CD4-positive, alpha-beta T cell treated with Interleukin-6 for 4 hours (primary cell): Measurements from ENCODE around the gene AP1B1.
"Not testable (repeated sequence)": the region's sequence is repeated elsewhere in the genome, so short reads cannot be mapped to it uniquely, and the experiment has no call there.

Experiments
- DNase-seq: peaks from one replicate; pipeline ENCODE4 v3.0.0-alpha.2; 2020; ENCODE audit warnings: mixed read lengths

The AP1B1 gene

DNA sequence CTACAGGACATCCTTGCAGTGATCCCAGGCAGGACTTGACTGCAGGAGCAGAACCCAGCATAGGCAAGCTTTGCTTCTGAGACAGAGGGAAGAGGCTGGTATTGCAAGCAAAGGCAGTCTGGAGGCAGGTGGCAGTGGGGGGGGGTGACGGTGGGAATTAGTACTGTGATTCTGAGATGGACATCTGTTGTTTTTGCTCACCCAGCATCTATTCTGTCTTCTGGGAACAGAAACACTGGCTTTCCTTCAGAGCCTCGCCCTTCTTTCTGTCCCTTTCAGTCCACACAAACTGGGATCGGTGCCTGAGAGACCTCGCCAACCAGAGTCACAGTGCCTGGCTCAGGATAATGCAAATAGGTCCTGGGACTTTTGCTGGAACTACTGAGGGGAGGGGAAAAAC is 41.7 kb downstream of the AP1B1 start:
- no peak for DNase-seq

DNA sequence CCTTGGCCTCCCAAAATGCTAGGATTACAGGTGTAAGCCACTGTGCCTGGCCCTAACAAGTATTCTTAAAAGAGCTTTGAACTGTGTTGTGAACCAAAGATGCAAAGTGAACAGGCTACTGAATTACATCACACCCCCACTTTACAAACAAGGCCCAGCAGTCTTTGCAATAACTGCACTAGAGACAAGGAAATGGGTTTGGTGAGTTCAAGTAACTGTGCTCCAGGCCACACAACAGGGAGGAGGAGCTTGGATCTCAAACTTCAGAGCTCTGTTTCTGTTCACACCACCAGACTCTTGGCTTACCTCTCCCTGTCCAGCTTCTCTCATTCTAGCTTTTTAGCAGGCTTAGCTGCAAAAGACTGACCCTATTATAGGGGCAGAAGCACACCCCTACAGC is 42.4 kb downstream of the AP1B1 start:
- DNase-seq = no peak

- not testable (repeated sequence) for DNase-seq
Observed at GRCh38 chr22:29344889-29345288, 43.5 kb downstream of the AP1B1 start.

DNA sequence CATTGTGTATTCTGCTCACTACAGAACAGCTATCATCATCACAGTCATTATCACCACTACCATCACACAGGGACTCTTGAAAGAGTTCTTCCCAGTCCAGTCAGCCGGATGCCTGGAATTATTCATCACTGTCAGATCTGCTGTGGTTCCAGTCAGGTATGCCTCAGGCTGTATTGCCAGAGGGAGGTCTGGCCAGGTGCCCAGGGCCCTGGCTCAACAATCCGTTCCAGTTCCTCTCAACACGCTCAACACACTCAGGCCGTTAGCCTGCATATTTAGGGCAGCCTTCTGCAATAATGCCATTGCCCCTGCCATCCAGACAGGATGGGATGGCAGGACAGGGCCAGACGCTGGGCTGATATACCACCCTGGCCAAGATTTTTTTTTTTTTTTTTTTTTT is 44.2 kb downstream of the AP1B1 start:
- no peak for DNase-seq

DNA sequence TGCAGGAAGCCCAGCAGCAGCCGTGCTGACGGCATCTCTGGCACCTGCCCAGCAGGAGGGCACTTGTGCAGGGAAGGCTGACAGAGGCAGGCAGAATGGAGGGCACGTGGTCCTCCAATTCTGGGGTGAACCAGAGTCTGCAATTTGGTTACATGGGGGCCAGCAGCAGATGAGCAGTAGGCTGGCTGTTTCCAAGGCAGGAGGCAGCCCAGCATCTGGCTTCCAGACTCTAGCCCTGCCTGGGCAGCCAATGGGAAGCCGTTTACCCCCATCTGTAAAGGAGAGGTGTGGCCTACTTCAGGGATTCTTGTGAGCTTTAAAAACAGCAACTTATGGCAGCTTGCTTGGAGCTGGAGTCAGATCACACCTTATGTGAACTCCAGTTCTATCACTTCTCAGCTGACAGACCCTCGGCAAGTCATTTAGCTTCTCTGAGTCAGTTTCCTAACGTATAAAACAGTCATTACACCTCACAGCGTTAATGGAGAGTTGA is 45.0 kb downstream of the AP1B1 start:
- DNase-seq = no peak

DNA sequence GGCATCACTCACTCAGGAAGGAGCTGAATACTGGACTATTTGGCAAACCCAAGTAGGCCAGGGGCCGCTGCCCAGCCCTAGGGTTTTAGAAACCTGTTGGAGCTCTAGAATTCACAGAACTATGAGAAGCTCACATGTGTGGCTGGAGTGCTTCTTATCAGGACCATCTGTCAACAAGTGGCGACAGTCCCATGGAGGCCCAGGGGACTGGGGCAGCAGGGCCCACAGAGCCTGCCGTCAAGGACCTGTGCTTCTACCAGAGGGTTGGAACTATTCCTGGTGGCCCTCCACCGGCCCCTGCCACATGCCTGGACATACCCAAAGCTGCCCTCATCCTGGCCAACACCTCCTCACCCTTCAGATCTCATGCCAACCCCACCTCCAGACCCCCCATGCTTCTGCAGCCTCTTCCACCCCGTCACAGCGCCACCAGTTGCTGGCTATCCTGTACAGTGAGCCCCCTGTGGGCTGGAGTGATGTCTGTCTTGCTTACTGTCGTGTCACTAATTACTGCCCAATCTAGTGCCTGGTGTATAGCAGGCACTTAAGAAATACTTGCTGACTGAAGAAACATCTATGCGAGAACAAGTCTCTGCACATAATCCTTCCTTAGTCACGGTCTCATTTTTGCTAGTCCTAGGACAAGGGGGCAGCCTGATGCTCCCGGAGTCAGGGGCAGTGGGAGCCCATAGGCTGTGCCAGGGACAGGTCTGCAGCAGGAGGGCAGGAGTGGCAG is 45.6 kb downstream of the AP1B1 start:
- DNase-seq = no peak

DNA sequence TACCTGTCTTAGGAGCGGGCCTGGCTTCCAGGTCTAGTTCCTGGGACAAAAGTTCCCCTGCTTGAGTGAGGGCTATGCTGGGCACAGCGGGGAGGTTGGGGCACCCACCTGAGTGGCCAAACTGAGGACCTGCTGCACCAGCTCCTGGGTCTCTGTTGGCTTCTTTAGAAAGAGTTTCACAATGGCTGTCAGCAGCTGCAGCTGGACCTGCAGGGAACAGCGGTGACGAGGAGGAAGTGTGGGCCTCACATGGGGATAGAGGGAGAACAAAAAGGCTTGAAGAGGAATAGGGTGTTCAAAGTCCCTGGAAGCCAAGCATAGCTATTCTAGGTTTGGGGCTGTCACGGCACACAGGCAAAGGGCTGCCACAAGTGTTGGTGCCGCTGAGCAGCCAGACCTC is 46.2 kb downstream of the AP1B1 start:
- DNase-seq = no peak

DNA sequence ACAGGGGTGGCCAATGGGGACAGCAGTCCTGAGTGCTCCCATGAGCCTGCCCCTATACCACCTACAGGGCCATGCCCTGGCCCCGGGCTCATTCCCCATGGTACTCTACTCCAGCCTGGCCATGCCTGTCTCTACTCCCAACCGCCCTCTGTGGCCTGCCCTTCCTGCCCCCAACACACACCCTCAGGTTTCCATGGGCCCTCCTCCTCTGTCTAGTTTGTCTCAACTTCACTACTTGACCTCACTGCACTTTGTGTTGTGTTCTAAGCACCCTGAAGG is 46.6 kb downstream of the AP1B1 start:
- no peak for DNase-seq

DNA sequence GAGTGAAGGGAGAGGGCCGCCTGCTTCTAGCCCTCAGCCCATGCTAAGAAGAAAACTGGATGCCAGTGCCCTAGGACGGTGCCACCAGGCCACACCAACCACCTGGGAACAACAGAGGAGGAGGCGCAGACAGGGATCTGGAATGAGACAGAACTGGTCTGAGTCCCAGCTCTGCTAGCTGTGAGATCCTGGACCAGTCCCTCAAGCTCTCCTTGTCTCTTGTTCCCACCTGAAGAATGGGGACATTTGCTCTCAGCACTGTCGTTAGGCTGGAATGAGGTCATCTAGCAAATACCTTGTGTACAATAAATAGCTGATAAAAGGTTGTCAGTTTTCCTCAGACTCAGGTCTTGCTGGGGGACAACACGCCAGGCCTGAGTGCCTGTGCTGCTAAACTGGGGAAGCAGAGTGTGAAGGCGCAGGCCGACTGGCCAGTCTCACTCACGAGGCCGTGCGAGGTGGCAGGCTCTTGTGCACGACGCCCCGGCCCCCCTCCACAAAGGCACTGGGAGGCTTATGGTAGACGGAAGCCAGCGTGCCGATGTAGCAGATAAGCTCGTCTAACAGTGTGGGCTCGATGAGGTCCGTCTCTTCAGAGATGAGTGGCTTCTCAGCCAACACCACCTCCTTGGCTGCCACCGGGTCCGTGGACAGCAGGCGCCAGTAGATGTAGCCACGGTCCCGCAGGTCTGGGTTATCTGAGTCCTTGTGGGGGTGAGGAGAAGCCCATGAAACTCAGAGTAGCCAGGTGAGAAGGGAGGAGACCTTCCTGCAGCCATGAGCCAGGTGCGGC is 47.1 kb downstream of the AP1B1 start:
- DNase-seq = no peak

DNA sequence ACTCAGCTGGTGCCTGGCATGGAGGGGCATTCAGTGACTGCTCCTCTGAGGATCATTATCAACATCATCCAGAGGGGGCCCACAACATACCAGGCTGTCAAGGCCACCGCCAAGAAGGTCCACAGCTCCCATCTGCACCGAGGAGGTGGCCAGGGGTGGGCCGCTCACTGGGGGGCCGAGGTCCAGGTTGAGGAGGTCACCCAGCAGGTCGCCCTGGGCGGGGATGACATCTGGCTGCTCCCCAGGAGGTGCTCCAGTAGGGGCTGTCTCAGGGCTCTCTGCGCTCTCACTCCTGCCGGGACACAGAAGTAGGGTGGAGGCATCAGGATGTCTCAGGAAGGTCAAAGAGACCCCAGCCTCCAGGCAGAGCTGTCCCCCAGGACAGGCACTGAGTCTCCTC is 47.8 kb downstream of the AP1B1 start:
- no peak for DNase-seq

GRCh38 chr22:29339381-29340235 is 48.8 kb downstream of the AP1B1 start:
- no peak for DNase-seq

- DNase-seq = no peak
Observed at GRCh38 chr22:29338398-29338797, 50.0 kb downstream of the AP1B1 start.

GRCh38 chr22:29337631-29338284 is 50.6 kb downstream of the AP1B1 start:
- no peak for DNase-seq

- no peak for DNase-seq
Observed at GRCh38 chr22:29336751-29337490, 51.4 kb downstream of the AP1B1 start.

- DNase-seq = no peak
Observed at GRCh38 chr22:29335656-29336055, 52.7 kb downstream of the AP1B1 start.

GRCh38 chr22:29334696-29335344 is 53.5 kb downstream of the AP1B1 start:
- DNase-seq = no peak

DNA sequence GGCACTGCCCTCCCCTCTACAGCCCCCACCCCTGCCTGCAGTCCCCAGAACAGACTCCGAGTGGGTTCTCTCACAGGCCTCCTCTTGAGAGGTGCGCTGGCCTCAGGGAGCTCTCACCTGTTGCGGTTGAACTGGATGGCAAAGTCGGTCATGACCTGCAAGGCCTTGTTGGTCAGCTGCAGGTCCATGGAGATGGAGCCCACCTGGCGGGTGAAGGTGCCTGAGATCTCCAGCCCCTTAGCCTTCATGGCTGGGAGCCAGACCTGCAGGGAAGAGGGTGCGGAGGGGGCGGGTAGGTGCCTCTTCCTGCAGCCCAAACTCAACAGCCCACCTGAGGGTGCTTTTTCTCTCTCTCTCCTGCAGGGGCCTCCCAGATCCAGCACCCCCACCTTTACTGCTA is 54.2 kb downstream of the AP1B1 start:
- DNase-seq = no peak

DNA sequence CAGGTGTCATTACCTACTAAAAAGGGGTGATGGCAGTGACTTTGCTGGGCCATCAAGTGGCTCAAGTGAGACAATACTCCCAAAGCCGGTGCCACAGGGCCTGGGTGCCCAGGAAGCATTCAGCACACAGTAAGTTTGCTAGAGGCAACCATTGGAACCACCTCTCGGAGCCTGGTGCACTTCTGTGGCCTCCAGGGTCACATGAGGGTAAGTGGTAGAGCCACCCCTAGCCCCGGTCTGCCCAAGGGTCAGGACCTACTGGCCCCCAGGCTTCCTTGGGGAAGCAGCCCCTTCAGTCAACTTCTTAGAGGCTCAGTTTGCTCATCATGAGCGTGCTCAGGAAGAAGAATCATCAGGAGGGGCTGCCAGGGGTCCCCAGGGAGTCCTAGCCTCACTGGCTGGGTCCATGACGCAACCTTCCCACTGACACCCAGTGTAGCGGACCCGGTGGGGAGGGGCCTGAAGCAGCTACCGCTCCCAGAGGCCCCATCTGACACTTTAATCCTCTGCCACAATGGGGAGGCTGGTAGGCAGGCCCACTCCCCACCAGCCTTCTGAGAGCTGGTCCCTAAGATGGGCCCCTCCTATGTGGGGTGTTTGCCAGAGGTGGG is 55.4 kb downstream of the AP1B1 start:
- no peak for DNase-seq

- DNase-seq = no peak
Observed at GRCh38 chr22:29331658-29332300, 56.6 kb downstream of the AP1B1 start.

- DNase-seq = no peak
Observed at GRCh38 chr22:29331213-29331612, 57.2 kb downstream of the AP1B1 start.

DNA sequence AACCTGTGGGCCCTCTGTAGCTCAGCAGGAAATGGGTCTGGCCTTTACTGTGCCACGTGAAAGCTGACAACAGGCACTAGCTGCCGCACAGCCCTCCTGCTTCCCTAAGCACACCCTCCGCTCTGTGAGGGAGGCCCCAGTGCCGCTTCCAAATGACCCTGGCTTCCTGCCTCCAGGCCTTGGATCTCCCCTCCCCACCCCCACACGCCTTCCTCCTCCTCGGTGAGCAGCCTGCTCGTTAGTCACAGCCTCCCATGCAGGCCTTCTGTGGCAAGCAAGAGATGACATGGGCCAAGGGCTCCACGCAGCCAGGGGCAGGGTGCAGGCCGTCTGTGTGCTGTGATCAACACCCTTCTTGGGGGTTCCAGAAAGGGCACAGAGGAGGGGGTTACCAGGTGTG is 57.6 kb downstream of the AP1B1 start:
- DNase-seq = no peak
